DLD1 (cell line): Measurements from ENCODE around the gene AUTS2.

ENCODE experiments used
- in situ Hi-C: cut with HindIII; loops from 2 replicates; pipeline ENCODE4 v1.10.0; 2017; ENCODE audit warnings: low sequenced_read_pairs

The AUTS2 gene

DNA sequence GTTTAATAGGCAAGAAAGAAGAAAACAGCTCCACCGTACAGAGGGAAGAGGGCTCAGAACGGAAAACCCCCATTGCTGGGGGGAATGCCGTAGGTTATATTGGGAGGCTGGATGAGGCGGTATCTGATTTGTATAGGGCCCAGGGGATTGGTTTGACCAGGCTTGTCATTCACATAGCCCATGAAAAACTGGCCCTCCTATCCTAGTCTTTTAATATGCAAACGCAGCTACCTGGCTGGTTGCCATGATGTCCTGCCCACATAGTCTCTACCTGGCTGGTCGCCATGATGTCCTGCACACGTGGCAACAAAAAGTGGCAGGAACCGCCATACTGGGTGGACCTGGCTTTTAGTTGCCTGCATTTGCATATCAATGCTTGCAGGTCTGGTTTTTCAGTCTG, 84.7 kb downstream of the AUTS2 start:
- in situ Hi-C loops: no loop called here

DNA sequence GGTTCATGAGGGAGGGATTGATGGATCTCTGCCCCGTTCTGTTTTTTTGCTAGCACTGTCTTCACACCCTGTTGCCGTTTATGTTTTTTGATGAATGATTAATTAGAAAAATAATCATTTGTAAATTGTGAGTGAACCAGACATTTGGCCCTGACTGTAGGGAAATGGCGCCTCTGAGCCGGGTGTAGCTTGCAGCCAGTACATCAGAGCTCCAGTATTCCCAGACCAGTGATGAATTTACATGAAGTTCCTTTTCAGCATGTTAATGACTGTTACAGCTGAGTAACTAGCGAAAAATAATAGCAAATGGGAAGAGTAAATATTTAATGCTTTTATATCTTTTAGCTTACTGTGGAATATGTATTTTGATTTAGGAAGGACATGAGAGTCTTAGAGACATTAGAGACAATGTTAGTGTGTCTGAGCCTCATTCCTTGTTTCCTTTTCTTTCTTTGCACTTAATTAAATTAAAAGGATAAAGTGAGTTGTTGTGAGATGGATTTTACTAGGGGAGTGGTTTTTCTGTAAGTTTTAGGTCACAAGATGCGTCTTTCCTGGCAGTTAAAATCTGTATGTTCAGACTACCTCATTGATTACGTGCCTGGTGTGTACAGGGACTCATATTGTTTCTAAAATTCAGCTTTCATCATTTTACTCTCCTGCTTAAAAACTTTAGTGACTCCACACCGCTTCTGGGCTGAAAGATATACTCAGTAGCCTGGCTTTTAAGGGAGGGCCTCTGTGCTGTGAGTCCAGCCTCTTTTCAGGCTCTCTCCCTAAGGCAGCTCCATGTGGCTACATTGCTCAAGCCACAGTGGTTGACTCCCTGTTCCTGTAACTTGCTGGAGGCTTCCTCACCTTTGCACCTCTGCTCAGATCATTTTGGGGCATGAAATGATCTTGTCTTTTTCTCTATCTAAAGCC, 86.4 kb downstream of the AUTS2 start:
- in situ Hi-C loops: no loop called here

DNA sequence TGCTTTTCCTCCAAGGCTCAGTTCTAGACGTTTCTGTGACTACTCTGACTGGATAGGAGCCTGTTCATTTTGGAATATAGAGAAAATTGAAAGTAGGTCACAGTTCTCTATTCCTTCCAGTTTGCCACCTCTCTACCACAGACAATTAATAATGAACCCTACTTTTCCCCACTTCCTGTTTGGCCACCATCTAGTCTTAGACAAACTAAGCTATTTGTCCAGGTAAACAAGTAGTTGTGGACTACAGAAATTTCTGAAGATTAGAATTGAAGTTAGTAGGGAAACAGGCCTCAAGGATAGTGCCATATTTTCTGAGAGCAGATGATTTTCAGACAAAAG, 87.0 kb downstream of the AUTS2 start:
- in situ Hi-C loops: no loop called here

DNA sequence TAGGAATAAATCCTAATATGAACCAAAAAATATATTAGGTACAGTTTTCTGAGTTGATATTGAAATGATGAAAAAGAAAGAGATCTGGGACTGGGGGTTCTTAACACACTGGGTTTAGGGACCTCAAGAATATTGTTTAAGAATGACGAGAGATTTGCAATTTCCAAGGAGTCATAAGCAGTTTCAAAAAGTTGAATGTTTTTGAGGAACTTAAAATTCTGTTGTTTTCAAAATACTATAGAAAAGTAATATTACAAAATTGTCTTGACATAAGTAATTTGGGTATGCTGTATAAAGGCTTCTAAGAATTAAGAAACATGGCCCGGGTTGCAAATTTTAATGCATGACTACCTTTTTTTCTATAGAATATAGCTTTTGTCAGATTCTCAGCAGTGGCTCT, 88.1 kb downstream of the AUTS2 start:
- in situ Hi-C loops: no loop called here

DNA sequence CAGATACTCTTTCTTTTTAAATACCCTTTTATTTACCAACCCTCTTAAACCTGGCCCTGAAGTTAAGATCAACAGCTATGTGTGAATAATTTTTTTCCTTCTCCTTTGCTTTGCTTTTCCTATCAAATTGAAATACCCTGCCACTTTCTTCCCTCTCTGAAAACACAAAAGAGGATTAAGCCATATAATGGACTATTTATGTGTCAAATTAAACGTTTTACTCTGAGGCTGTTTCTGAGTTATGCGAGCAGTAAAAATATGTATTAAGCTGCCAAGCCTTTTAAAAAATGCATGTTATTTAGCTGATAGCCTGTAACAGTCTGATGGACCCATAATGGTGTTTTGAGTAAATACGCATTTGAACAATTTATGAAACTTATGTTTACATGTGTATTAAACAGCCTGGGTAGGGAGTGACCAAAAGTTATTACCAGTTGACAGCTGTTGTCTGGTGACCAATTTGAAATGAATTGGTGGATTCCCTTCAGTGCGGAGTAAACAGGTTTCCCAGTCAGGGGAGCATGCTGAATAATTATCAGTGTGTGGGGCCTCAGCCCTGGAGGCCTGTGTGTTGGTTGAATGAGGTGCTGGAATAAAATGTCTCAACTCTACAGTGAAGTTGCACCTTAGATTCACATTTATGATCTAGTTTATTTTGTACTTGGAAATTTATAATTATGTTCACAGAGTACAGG, 89.6 kb downstream of the AUTS2 start:
- in situ Hi-C loops: no loop called here

GRCh38 chr7:69690329-69690728, 92.1 kb downstream of the AUTS2 start:
- in situ Hi-C loops: no loop called here

DNA sequence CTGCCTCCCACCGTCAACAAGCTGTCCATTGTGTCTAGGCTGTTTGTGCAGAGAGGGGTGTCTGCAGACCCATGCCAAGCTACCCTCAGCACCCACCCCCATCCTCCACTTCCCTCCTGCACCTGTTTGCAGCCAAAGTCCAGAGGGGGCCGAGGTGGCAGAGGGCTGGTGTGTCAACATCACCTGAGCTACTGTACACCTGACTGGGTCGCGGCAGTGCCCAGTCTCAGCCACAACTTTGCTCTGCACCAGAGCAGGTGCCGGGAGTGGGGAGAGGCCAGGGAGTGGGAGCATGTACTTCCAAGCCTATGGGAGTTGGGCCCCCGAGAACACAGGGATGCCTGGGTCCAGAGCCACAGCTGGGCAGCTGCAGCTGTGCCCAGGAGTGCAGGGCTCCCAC, 93.1 kb downstream of the AUTS2 start:
- in situ Hi-C loops: no loop called here

- in situ Hi-C loops: no loop called here
Measured at GRCh38 chr7:69691734-69692133, 93.5 kb downstream of the AUTS2 start.

DNA sequence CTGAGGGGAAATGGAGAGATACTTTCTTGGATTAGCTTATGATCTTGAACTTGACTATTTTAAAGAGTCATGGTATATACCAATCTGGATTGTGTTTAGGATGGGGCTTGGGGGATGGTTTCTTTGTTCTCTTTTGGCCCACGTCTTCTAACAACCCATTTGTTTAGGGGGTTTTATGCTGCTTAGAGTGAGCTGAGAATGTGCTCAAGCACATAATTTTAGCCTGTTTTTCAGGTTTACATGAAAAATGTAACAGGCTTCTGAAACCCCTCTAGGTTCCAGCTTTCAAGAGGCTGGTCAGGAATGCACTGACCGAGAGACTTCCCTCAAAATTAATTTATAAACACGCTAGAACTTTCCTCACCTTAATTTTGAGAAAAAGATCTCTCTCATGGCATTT, 94.3 kb downstream of the AUTS2 start:
- in situ Hi-C loops: no loop called here

DNA sequence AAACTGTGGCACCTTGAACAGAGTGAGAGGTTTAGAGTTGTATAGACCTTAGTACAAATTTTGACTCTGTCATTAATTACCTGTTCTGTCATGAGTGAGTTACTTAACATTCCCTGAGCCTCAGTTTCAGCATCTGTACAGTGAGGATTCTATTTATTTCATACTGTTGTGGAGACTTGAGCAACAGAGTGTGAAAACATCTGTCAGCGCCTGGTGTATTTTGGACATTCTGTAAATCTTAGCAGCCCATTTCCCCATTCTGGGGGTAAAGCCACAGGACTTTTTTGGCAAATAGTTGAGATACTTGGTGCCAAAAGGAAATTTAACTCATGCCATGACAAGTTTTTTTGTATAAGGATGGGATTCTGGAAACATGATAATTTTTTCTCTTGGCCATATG, 94.8 kb downstream of the AUTS2 start:
- in situ Hi-C loops: no loop called here

DNA sequence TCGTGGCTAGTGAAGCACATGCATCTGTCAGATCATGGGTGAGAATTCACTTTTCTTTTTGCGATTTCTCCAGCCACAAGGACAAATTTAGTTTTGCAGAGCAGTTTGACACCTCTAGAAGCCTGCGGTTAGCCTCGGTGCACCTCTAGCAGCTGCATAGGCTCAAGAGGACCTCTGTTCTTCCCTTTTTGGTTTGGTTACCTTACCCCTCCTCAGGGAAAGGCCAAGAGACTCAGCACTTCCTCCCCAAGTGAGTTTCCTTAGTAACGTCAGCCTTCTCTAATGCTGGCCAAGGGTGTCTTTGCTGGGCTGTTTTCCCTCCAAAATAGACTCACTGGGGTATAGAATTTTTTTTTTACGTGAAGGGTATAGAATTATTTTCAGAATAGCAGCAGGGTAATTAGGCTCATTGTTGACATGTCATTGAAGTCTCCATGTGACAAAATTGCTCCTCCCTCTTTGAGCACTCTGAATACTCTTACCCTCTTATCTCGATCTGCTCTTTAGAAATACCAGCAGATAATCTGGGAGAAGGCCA, 97.8 kb downstream of the AUTS2 start:
- in situ Hi-C loops: no loop called here

DNA sequence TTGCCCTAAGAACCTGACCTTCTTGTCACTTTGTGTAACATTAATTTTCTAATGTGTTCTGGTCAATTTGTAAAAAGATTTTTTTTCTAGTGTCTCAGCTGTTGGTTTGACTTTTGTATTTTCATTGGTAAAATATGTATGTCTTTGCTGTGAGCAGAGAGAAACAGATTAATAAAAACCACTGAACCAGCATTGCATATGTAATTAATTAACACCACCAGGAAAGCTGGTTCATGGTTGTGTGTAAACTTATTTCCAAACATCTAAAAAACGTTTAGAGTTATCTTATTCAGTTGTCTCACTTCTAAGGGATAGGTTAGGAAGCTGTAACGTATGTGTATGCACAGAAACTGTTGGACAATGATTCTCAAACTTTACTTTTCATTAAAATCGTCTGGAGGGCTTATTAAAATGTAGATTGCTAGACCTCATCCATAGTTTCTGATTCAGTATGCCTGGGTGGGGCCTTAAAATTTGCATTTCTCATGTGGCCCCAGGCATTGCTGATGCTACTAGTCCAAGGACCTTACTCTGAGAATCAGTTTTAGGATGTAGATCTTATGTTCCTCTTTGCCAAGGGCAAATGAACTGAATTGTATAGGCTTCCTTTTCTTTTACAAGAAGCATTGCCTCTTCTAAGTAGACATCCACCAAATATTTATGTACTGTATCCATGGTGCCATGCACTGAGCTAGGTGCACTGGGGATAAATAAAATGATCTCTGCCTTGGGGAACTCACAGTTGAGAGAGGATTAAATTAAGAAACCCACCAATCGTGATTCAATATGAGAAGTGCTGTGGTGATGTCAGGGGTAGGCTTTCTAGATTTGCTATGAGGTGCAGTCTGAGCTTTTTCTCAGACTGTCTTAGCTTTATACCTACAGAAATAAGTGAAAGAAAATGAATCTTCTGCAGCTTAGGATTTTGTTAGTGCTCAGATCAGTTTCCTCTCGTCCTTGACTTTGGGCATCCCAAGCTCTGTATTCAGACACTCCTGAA, 98.7 kb downstream of the AUTS2 start:
- in situ Hi-C loops: no loop called here

DNA sequence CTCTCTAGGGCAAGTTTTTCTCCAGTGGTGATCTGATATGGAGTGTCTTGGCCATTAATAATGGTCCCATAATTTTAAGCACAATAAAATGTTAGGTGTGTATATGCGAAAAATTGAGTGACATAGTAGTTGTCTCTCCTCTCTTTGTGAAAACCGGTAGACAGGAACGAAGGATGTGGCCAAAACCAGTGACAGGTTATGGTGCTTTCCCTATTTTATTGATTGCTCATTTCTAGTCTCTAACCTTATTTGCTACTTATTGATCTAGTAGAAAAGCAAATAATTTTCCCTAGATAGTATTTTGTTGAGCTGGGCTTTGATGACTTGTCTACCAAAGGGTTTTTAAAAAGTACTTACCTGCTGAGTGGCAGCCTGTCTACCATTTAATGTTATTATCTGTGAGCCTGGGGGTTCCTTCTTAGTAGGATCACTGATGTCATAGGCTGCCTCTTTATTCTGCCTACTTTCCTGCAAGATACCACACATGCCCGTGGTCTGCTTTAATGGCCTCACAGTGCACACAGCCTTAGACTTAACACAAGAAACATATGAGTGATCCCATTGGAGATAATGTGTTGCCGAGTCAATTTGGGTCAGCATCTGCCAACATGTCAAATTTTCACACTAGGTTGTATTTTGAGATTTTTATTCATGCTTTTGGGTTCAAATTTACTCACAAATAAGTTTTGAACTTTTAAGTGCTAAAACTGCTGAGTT, 100.0 kb downstream of the AUTS2 start:
- in situ Hi-C loops: no loop called here

GRCh38 chr7:69699931-69700330, 101.7 kb downstream of the AUTS2 start:
- in situ Hi-C loops: no loop called here

GRCh38 chr7:69700331-69700730, 102.1 kb downstream of the AUTS2 start:
- in situ Hi-C loops: no loop called here

GRCh38 chr7:69701288-69701687, 103.0 kb downstream of the AUTS2 start:
- in situ Hi-C loops: no loop called here

DNA sequence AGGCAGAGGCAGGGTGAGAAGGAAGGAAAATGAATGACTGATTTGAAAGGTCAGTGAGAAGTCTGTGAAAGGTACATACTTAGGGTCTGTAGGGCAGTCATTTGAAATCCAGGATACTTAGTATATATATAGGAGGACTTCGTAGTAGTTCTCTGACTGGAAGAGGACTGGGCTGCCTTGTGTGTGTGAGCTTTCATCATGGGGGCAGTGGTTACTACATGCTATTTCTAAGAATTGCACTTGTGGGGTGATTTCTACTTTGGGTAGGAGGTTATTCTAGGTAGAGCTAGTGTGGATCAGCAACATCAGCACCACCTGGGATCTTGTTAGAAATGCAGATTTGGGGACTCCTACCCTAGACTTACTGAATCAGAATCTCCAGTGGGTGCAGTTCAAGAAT, 104.1 kb downstream of the AUTS2 start:
- in situ Hi-C loops: no loop called here

DNA sequence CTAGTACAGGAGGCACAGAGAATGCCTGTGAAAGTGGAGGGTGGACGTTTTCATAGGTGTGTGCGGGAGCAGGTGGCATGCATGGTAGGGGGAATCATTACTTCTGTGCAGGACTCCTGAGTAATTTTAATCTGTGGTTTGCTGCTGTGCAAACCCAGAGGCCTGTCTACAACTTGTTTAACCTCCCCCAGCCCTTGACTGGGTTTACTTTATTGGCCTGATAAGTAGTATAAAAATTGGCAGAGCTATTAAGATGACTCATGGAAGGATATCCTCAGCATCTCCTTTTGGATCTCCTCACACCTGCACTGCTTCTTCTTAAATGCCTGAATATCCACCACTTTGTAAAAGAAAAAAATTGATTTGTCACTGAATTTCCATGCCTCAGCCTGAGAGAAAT, 104.8 kb downstream of the AUTS2 start:
- in situ Hi-C loops: no loop called here

GRCh38 chr7:69706070-69706469, 107.8 kb downstream of the AUTS2 start:
- in situ Hi-C loops: no loop called here

- in situ Hi-C loops: no loop called here
Measured at GRCh38 chr7:69708857-69709256, 110.6 kb downstream of the AUTS2 start.
